ENCODE results near the gene DECR2. TPM values are rescaled to one million over a fixed set of nuclear protein-coding genes. Genes with fewer than 3 reads are reported as not detected.

The DECR2 gene
- 10 to 100 TPM; 31.8 to 43.5 TPM for total RNA-seq
- 24.9 TPM for polyA plus RNA-seq (2013, experiment 1 of 2)
- 23.0 TPM for polyA plus RNA-seq (2013, experiment 2 of 2)
- long read RNA-seq, experiment 1, transcript DECR2-201 (9 exons, 1,615 nt), result major isoform, 8 of 13 reads
- long read RNA-seq, experiment 1, partial matches to known transcripts, result 1 of 13 reads
- long read RNA-seq, experiment 1, other reads (novel, unspliced or antisense), result 4 of 13 reads
- long read RNA-seq, experiment 2, transcript DECR2-201 (9 exons, 1,615 nt), result major isoform, 48 of 75 reads
- long read RNA-seq, experiment 2, partial matches to known transcripts, result 5 of 75 reads
- long read RNA-seq, experiment 2, other reads (novel, unspliced or antisense), result 22 of 75 reads
- long read RNA-seq, experiment 3, transcript DECR2-201 (9 exons, 1,615 nt), result major isoform, 69 of 114 reads
- long read RNA-seq, experiment 3, partial matches to known transcripts, result 7 of 114 reads
- long read RNA-seq, experiment 3, other reads (novel, unspliced or antisense), result 38 of 114 reads
- long read RNA-seq, experiment 4, transcript DECR2-201 (9 exons, 1,615 nt), result major isoform, 66 of 81 reads
- long read RNA-seq, experiment 4, partial matches to known transcripts, result 0 of 81 reads
- long read RNA-seq, experiment 4, other reads (novel, unspliced or antisense), result 15 of 81 reads

GRCh38 chr16:401468-402348, at the start of gene DECR2:
Gene DECR2, plus strand, starts transcription at chr16:401885. Its CDS starts 79 bp downstream, at chr16:401964.
- H3K9me3 ChIP-seq (ENCODE audit: control insufficient read depth, low read length), result no peaks in the 10 kb centered on the region
- 2 to 3% methylated on average over 51 to 91 of the region's 91 CpGs for WGBS, 2 experiments (ENCODE audit: insufficient coverage in 1 of 2, insufficient read length in 1 of 2)
- H3K36me3 ChIP-seq (ENCODE audit: control insufficient read depth, insufficient read depth, low read length), result no peaks in the 10 kb centered on the region
- H3K4me3 ChIP-seq (ENCODE audit: low read length), result peak within 1 kb of the TSS; percentile 83
- TF ChIP-seq CTCF (conservative IDR thresholded peaks at IDR 0.05), result peak; percentile 61
- peaks cover 3% of the 10 kb centered on the region for H3K36me3 Mint-ChIP-seq (ENCODE audit: low read depth)
- H3K9ac ChIP-seq (ENCODE audit: extremely low read depth, low read length, poor library complexity, severe bottlenecking), result peak within 1 kb of the TSS; percentile 70
- peaks cover 3% of the 10 kb centered on the region for H3K4me1 ChIP-seq (ENCODE audit: control insufficient read depth, insufficient read depth, low read length)
- peaks cover 10% of the 10 kb centered on the region for H3K4me1 Mint-ChIP-seq
- peak within 1 kb of the TSS; percentile 81 for H3K27ac ChIP-seq (ENCODE audit: low read depth, low read length)
- DNase-seq, result peak; percentile 99
- H3K27me3 ChIP-seq (ENCODE audit: control insufficient read depth, insufficient read depth, low read length, poor library complexity, severe bottlenecking), result no peaks in the 10 kb centered on the region
- no peaks in the 10 kb centered on the region for H3K9me3 Mint-ChIP-seq
- H3K4me3 Mint-ChIP-seq, result peak within 1 kb of the TSS; percentile 74
- H3K27me3 Mint-ChIP-seq (ENCODE audit: insufficient read depth), result no peaks in the 10 kb centered on the region
- peak within 1 kb of the TSS; percentile 87 for H3K27ac Mint-ChIP-seq

GRCh38 chr16:352547-353403, 48.9 kb upstream of the DECR2 start, which contains the start of gene AXIN1:
Gene AXIN1, minus strand, starts transcription at chr16:352723. Its CDS starts 5,698 bp downstream, at chr16:347025.
- H3K4me1 ChIP-seq (ENCODE audit: control insufficient read depth, insufficient read depth, low read length), result no peaks in the 10 kb centered on the region
- no peaks in the 10 kb centered on the region for H3K9me3 Mint-ChIP-seq
- 1 to 2% methylated on average over 12 to 111 of the region's 113 CpGs for WGBS, 2 experiments (ENCODE audit: insufficient coverage in 1 of 2, insufficient read length in 1 of 2)
- H3K4me3 Mint-ChIP-seq, result peak within 1 kb of the TSS; percentile 71
- peak within 1 kb of the TSS; percentile 52 for H3K27ac Mint-ChIP-seq
- no peaks in the 10 kb centered on the region for H3K27me3 ChIP-seq (ENCODE audit: control insufficient read depth, insufficient read depth, low read length, poor library complexity, severe bottlenecking)
- no peaks in the 10 kb centered on the region for H3K27me3 Mint-ChIP-seq (ENCODE audit: insufficient read depth)
- DNase-seq, result peak; percentile 100
- peak; percentile 71 for TF ChIP-seq CTCF (conservative IDR thresholded peaks at IDR 0.05)
- H3K4me3 ChIP-seq (ENCODE audit: low read length), result peak within 1 kb of the TSS; percentile 84
- no peak within 1 kb of the TSS for H3K27ac ChIP-seq (ENCODE audit: low read depth, low read length)
- H3K36me3 Mint-ChIP-seq (ENCODE audit: low read depth), result peaks cover 9% of the 10 kb centered on the region
- H3K9ac ChIP-seq (ENCODE audit: extremely low read depth, low read length, poor library complexity, severe bottlenecking), result peak within 1 kb of the TSS; percentile 59
- H3K36me3 ChIP-seq (ENCODE audit: control insufficient read depth, insufficient read depth, low read length), result peaks cover 10% of the 10 kb centered on the region
- no peaks in the 10 kb centered on the region for H3K9me3 ChIP-seq (ENCODE audit: control insufficient read depth, low read length)
- H3K4me1 Mint-ChIP-seq, result peaks cover 9% of the 10 kb centered on the region

All from endodermal cell (in vitro differentiated cells).